Measurements from ENCODE around the gene ATXN3. TPM values are rescaled to one million over a fixed set of nuclear protein-coding genes. Genes with fewer than 3 reads are reported as not detected.
"Not testable (repeated sequence)": the region's sequence is repeated elsewhere in the genome, so short reads cannot be mapped to it uniquely, and the experiment has no call there.

Gene ATXN3
- total RNA-seq, 1 donor from 2014 or later, result 25.2 TPM

DNA sequence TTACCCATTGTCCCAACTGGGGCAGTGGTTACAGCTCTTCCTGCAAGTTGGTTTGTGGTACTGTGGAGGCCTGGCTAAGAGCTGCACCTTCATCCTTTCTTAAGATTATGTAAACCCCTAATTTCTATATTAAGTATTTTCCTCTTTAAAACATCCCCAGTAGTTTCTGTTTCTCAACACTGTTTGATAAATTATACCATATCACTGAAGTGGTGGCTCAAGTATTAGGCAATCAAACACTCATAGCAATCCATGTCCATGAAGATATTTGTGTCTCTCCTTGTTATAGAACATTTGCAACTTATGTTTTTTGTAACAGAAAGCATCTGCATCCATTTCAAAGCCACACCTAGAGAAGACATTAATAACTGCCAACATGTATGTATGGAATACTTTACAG lies 31.8 kb downstream of the ATXN3 start:
- DNase-seq (ENCODE audit: low read depth), result no peak

- DNase-seq (ENCODE audit: low read depth), result no peak
Observed at GRCh38 chr14:92058006-92058917, 48.1 kb downstream of the ATXN3 start.

DNA sequence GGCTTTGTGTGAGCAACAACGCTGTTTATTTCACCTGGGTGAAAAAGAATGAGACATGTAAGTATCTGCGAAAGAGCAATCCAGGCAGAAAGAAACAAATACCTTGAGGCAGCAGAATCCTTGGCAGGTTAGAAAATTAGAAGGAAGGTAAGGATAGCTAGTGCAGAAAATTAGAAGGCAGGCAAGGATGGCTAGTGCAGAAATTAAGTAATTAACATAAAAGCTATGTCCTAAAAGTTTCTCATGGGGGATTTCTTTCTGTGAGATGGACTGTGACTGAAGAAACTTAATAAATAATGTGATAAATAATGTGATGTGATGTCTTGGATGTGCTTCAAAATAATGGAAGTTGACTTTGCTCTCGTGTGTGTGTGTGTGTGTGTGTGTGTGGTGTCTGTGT lies 56.6 kb downstream of the ATXN3 start:
- DNase-seq (ENCODE audit: low read depth), result no peak

- not testable (repeated sequence) for DNase-seq (ENCODE audit: low read depth)
Observed at GRCh38 chr14:92049221-92049620, 57.2 kb downstream of the ATXN3 start.

DNA sequence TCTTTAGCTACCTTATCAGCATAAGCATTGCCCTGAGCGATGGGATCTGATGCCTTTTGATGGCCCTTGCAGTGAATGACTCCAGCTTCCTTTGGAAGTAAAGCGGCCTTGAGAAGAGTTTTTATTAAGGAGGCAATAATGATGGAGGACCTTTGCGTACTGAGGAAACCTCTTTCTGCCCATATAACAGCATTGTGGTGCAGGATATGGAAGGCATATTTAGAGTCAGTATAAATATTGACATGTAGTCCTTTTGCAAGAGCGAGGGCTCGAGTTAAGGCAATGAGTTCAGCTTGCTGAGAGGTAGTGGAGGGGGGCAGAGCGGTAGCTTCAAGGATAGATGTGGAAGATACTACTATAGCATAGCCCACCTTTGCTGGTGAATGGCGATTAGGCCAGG lies 60.5 kb downstream of the ATXN3 start:
- not testable (repeated sequence) for DNase-seq (ENCODE audit: low read depth)

GRCh38 chr14:92041766-92042165 lies 64.6 kb downstream of the ATXN3 start:
- not testable (repeated sequence) for DNase-seq (ENCODE audit: low read depth)

- DNase-seq (ENCODE audit: low read depth), result no peak
Observed at GRCh38 chr14:92041203-92041602, 65.2 kb downstream of the ATXN3 start.

GRCh38 chr14:92040431-92041051 lies 65.8 kb downstream of the ATXN3 start:
- DNase-seq (ENCODE audit: low read depth), result peak; percentile 28

GRCh38 chr14:92039719-92040430 lies 66.5 kb downstream of the ATXN3 start, which contains the start of gene TRIP11:
Gene TRIP11, minus strand, starts transcription at chr14:92040059. Its CDS starts 374 bp downstream, at chr14:92039685.
- DNase-seq (ENCODE audit: low read depth), result peak; percentile 95

DNA sequence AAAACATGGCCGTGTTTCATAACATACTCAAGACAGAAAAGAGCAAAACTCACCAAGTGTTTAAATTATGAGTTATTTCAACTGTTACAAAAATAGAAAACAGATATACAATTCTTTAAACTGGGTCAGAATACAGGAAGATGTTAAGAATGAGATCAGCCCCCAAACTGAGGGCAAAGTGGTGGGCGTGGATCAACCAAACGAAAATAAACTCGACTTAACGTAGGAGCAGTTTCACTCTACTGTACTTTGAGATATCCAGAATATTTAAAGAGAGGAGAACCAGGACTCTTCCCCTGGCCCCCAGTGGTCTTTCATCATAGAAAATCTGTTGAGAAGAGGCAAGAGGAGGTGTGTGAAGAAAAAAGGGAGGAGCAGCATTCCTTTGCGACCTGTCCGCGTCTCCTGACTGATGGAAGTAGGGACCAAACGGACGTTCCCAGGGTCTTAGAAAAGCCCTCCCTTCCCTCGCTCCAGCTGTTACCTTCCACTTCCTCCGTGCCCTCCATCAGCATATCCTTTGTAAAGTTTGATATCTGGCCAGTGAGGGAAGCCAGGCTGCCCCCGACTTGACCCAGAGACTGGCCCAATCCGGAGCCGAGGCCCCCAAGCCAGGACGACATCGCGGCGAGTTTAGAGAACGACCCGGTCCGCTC lies 67.2 kb downstream of the ATXN3 start:
- peak; percentile 73 for DNase-seq (ENCODE audit: low read depth)

- no peak for DNase-seq (ENCODE audit: low read depth)
Observed at GRCh38 chr14:92037989-92038388, 68.4 kb downstream of the ATXN3 start.

- peak; percentile 1 for DNase-seq (ENCODE audit: low read depth)
Observed at GRCh38 chr14:92035890-92036289, 70.5 kb downstream of the ATXN3 start.

- DNase-seq (ENCODE audit: low read depth), result no peak
Observed at GRCh38 chr14:92033906-92034687, 72.3 kb downstream of the ATXN3 start.

DNA sequence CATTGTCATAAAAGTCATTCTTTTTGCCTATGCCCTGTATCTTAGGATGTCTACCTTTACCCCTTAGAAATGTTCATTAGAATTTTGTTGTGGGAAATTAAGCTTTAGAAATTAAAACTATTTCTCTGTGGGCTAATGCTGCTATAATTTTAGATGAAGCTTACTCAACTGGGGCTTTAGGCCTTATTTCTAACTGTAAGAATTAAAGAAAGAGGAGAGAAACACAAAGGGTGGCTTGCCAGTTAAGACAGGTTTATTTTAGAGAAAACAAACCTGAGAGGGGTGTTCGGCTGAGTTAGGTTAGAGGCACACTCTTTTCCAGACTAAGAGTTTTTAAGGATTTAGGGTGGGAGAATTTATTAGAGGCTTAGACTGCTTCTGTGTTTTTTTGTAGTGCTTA lies 72.9 kb downstream of the ATXN3 start:
- no peak for DNase-seq (ENCODE audit: low read depth)

GRCh38 chr14:92026548-92027190 lies 79.7 kb downstream of the ATXN3 start:
- DNase-seq (ENCODE audit: low read depth), result no peak

DNA sequence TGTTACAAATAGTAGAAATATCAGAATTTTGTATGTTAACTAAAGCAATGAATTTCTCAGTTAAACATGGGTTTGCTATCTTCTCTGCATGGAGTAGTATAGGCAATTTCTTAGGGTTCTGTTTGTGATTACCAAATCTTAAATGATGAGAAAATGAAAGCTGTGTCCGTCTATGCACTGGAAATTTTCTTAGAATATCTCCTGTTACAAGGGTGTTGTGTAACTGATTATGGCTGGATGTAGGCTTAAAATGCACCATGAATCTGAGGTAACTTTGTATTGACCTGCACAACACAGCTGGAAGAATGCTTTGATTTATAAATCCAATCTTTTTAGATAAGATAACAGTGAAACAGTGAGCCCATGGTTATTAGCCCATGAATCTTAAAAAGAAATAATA lies 84.3 kb downstream of the ATXN3 start:
- no peak for DNase-seq (ENCODE audit: low read depth)

DNA sequence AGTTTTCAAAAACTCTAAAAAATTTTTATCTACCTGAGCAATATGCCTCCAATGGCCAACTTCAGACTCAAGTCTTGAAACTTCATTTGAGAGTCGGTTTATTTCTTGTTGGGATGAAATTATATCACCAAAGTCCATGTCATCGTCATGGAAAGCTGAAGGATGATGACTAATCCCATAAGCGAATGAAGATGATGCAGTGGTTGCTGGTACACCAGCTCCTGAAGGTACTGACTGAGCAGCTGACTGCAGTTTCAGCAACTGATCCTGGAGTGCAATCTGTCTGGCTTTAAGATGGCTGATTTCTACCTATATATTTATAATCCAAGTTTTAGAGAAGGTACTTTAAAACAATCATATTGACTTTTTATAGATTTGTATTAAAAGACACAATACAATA lies 84.9 kb downstream of the ATXN3 start:
- no peak for DNase-seq (ENCODE audit: low read depth)

DNA sequence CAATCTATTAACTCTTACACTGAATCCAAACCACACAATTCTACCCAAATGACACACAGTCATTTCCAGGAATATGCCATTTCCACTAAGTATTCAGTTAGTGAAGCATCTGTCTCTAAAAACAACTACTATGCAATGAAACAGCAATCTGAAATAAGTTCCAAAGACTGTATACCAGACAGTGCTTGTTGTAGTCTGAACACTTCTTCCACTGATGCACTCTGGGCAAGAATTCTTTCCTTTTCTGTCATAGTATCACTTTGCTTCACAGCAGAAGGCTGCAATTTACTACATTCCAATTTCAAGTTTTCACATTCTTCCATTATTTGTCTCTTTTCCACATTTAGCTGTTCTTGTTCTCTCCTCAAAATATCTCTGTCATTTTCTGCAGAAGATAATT lies 92.3 kb downstream of the ATXN3 start:
- no peak for DNase-seq (ENCODE audit: low read depth)

DNA sequence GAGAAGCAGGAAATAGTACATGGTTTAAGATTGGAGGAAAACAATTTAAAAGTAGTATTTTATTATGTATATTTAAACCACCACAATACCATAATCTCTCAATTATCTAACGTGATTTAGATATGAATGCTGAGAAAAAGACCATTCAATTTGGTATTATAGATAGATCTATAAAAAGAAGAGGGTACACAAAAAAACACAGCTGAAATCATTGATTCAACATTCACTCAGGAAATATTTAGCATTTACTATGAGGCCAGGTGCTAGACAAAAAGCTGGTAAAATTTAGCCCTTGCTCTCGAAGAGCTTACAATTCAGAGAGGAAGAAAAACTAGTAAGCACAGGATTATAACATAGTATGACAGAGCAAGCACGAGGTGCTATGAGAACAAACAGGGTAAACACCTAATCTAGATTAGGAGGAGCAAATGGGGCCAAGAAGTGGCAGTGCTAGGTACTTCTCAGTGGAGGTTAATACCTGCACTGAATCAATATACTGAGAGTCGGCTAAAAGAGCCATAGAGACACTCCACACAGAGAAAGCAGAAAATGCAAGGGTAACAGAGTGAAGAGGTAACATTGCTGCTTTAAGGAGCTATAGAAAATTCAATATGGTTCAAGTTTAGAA lies 94.1 kb downstream of the ATXN3 start:
- no peak for DNase-seq (ENCODE audit: low read depth)

DNA sequence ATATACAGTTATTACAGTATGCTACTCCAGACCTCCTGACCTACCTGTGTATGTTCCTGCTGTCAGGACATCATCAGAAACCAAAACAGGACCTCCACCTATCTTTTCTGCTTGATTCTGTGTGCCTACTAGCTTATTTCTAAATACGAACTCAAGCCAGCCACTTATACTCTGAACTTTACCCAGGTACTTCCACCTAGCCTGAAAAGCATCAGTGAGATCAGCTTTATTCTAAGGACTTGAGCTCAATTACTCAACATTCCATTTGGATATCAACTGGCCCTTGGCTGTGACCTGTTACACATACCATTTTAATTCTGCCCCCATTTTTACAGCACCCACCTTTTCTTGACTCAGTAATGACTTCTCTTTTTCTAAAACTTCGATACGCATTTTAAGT lies 95.7 kb downstream of the ATXN3 start:
- no peak for DNase-seq (ENCODE audit: low read depth)
